GM23338 (cell line): Measurements from ENCODE around the gene MUC13. TPM values are rescaled to one million over a fixed set of nuclear protein-coding genes. Genes with fewer than 3 reads are reported as not detected.

ENCODE experiments used
- ATAC-seq: fragments of 200-7000 bp; cut with Tn5 transposase; 3 replicates; pipeline ENCODE4 v1.9.1; 2020
- DNase-seq: peaks from one replicate; pipeline ENCODE4 v3.0.0-alpha.2; 2015; ENCODE audit warnings: low spot score
- H2AFZ ChIP-seq: fragments of 200-600 bp; sonication (generic); 2 replicates; pipeline ENCODE4 v1.8.0; 2016; ENCODE audit warnings: antibody characterized with exemption, mild to moderate bottlenecking, moderate library complexity
- H3F3A ChIP-seq: fragments of 200-600 bp; sonication (generic); replicated peaks from 2 replicates; pipeline ENCODE4 v1.8.0; 2017; ENCODE audit warnings: antibody characterized with exemption, mixed run types, low read depth
- H3K27ac ChIP-seq: fragments of 200-600 bp; sonication (generic); 2 replicates; pipeline ENCODE4 v1.6.1; 2016; ENCODE audit warnings: low read depth
- H3K27me3 ChIP-seq: fragments of 200-600 bp; sonication (generic); 2 replicates; pipeline ENCODE4 v1.8.0; 2016; ENCODE audit warnings: mild to moderate bottlenecking, mixed run types, moderate library complexity; ENCODE audit not compliant: insufficient read depth
- H3K36me3 ChIP-seq: fragments of 200-600 bp; sonication (generic); 2 replicates; pipeline ENCODE4 v1.8.0; 2016; ENCODE audit warnings: mild to moderate bottlenecking; ENCODE audit not compliant: insufficient read depth
- H3K4me1 ChIP-seq: fragments of 200-600 bp; sonication (generic); 2 replicates; pipeline ENCODE4 v1.8.0; 2016; ENCODE audit warnings: mild to moderate bottlenecking, moderate library complexity; ENCODE audit not compliant: insufficient read depth
- H3K4me2 ChIP-seq: fragments of 200-600 bp; sonication (generic); 2 replicates; pipeline ENCODE4 v1.7.1; 2017; ENCODE audit warnings: mixed run types
- H3K4me3 ChIP-seq: fragments of 200-600 bp; sonication (generic); 2 replicates; pipeline ENCODE4 v1.6.1; 2016; ENCODE audit warnings: mixed run types
- H3K79me2 ChIP-seq: fragments of 200-600 bp; sonication (generic); replicated peaks from 2 replicates; pipeline ENCODE4 v1.8.0; 2017; ENCODE audit warnings: mild to moderate bottlenecking; ENCODE audit not compliant: insufficient read depth
- H3K9me2 ChIP-seq: fragments of 200-600 bp; sonication (generic); 2 replicates; pipeline ENCODE4 v1.8.0; 2017; ENCODE audit not compliant: insufficient read depth
- H4K20me1 ChIP-seq: fragments of 200-600 bp; sonication (generic); replicated peaks from 2 replicates; pipeline ENCODE4 v1.8.0; 2017; ENCODE audit warnings: mild to moderate bottlenecking; ENCODE audit not compliant: insufficient read depth
- H3K27ac Mint-ChIP-seq: 2 replicates; pipeline ENCODE4 v1.8.0; 2020; ENCODE audit warnings: inconsistent platforms, mild to moderate bottlenecking, moderate library complexity, mixed read lengths
- H3K27me3 Mint-ChIP-seq: 3 replicates; pipeline ENCODE4 v1.8.0; 2022; ENCODE audit warnings: low read depth, mild to moderate bottlenecking, moderate library complexity, mixed read lengths, inconsistent platforms; ENCODE audit not compliant: insufficient read depth, poor library complexity
- H3K36me3 Mint-ChIP-seq: 3 replicates; pipeline ENCODE4 v1.8.0; 2021; ENCODE audit warnings: low read depth, mild to moderate bottlenecking, inconsistent platforms, moderate library complexity, mixed read lengths
- H3K4me1 Mint-ChIP-seq: 3 replicates; pipeline ENCODE4 v1.8.0; 2020; ENCODE audit warnings: mild to moderate bottlenecking, inconsistent platforms, mixed read lengths
- H3K4me3 Mint-ChIP-seq: 3 replicates; pipeline ENCODE4 v1.8.0; 2021; ENCODE audit warnings: moderate library complexity, mild to moderate bottlenecking, inconsistent platforms, mixed read lengths
- H3K9me3 Mint-ChIP-seq: 3 replicates; pipeline ENCODE4 v1.8.0; 2020; ENCODE audit warnings: moderate library complexity, mild to moderate bottlenecking, inconsistent platforms, mixed read lengths
- CREB1 ChIP-seq: fragments of 250-450 bp; sonication (Bioruptor Pico); IDR thresholded peaks from 2 replicates; pipeline ENCODE4 v1.5.0; 2020; ENCODE audit warnings: low read depth, mild to moderate bottlenecking, moderate library complexity
- EZH2 ChIP-seq: fragments of 200-600 bp; sonication (generic); IDR thresholded peaks from one replicate; pipeline ENCODE4 v1.8.0; 2017; ENCODE audit warnings: antibody characterized with exemption, mild to moderate bottlenecking, low read depth; ENCODE audit not compliant: unreplicated experiment
- EZH2phosphoT487 ChIP-seq: fragments of 200-600 bp; sonication (generic); IDR thresholded peaks from one replicate; pipeline ENCODE4 v1.8.1; 2018; ENCODE audit warnings: antibody characterized with exemption; ENCODE audit not compliant: unreplicated experiment
- JUNB ChIP-seq: IDR thresholded peaks from one replicate; pipeline ENCODE4 v1.6.1; 2016; ENCODE audit warnings: antibody characterized with exemption; ENCODE audit not compliant: unreplicated experiment
- NANOG ChIP-seq: IDR thresholded peaks from 2 replicates; pipeline ENCODE4 v1.6.1; 2016; ENCODE audit warnings: antibody characterized with exemption, borderline replicate concordance
- POLR2AphosphoS5 ChIP-seq: IDR thresholded peaks from 2 replicates; pipeline ENCODE4 v1.6.1; 2016; ENCODE audit warnings: antibody characterized with exemption, low read depth
- ZNF114 ChIP-seq: fragments of 250-450 bp; sonication (Bioruptor Pico); IDR thresholded peaks from 2 replicates; pipeline ENCODE4 v1.5.0; 2020; ENCODE audit warnings: mild to moderate bottlenecking, moderate library complexity
- ZNF331 ChIP-seq: fragments of 250-450 bp; sonication (Bioruptor Pico); IDR thresholded peaks from 2 replicates; pipeline ENCODE4 v1.5.0; 2020; ENCODE audit warnings: low read depth, mild to moderate bottlenecking, moderate library complexity
- polyA plus RNA-seq: library from polyadenylated mRNA; unstranded; fragments of >200 nt; fragmentation: Nextera tagmentation; extraction: Ambion mirVana; gene quantifications from 2 replicates; pipeline ENCODE4 v1.2.1, GENCODE V29; 2016
- total RNA-seq: library from RNA; depleted of rRNA; stranded (reverse); fragments of >200 nt; shearing (Covaris generic); gene quantifications from 2 replicates; pipeline ENCODE4 v1.2.3, GENCODE V29; 2014
- TF ChIP-seq, protein P1 (sequence below): fragments of 250-450 bp; sonication (Bioruptor Pico); IDR thresholded peaks from 2 replicates; pipeline ENCODE4 v1.5.0; 2020; ENCODE audit warnings: mild to moderate bottlenecking, moderate library complexity
- TF ChIP-seq, protein P2 (sequence below), 2 experiments: fragments of 200-600 bp in 1 of 2; sonication (generic) in 1 of 2; conservative IDR thresholded peaks; 2 replicates each; pipeline versions ENCODE4 v1.5.1 to v1.6.1; 2016 to 2017; ENCODE audit warnings: antibody characterized with exemption in 2 of 2, low read depth in 2 of 2, mild to moderate bottlenecking in 2 of 2, moderate library complexity in 1 of 2
- TF ChIP-seq, protein P3 (sequence below): IDR thresholded peaks from one replicate; pipeline ENCODE4 v1.6.1; 2018; ENCODE audit warnings: antibody characterized with exemption; ENCODE audit not compliant: unreplicated experiment
- TF ChIP-seq, protein P4 (sequence below): IDR thresholded peaks from 2 replicates; pipeline ENCODE4 v1.6.1; 2016; ENCODE audit warnings: antibody characterized with exemption

Gene MUC13
- total and polyA plus RNA-seq, 2 experiments from 2014 or later = not detected

DNA sequence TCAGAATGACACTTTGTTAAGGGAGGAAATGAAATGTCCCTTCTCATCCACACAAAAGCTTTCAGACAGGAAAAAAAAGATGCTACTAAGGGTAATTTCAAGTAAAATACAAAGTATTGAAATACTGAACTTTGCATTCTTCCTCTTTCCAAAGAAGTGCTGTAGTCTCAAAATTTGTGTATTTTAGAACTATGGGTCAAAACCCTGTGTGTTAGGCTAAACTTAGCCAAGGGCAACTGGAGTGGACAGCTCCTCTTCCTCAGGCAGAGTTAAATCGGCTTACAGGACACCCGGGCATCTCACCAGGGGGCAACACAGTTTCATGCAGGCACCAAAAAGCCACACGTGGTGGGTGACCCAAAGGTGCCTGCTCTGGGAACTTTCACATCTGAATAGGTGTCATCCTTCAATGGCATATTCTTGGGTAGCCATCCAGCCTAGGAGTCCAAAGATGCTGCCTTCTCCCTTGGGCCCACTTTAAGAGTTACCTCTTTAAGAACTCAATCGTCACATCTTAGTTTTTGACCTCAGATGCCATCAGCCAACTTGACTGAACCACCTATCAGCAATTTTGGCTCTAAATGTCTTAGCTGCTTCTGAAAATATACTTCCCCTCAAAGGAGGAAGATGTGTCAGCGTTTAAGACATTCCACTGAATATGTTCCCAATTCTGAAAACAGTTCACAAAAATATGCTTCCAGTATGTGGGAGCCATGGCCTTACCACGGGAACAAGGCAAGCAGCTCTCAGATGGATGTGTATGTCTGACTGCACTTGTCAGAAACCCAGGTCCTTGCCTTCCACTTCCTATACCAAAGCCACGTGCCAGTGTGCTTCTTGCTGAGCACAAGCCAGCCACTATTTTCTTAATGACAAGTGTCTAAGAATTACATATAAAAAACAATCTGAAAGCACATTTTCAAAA is 32.2 kb upstream of the MUC13 start (continued):
- TF ChIP-seq, protein P1, sequence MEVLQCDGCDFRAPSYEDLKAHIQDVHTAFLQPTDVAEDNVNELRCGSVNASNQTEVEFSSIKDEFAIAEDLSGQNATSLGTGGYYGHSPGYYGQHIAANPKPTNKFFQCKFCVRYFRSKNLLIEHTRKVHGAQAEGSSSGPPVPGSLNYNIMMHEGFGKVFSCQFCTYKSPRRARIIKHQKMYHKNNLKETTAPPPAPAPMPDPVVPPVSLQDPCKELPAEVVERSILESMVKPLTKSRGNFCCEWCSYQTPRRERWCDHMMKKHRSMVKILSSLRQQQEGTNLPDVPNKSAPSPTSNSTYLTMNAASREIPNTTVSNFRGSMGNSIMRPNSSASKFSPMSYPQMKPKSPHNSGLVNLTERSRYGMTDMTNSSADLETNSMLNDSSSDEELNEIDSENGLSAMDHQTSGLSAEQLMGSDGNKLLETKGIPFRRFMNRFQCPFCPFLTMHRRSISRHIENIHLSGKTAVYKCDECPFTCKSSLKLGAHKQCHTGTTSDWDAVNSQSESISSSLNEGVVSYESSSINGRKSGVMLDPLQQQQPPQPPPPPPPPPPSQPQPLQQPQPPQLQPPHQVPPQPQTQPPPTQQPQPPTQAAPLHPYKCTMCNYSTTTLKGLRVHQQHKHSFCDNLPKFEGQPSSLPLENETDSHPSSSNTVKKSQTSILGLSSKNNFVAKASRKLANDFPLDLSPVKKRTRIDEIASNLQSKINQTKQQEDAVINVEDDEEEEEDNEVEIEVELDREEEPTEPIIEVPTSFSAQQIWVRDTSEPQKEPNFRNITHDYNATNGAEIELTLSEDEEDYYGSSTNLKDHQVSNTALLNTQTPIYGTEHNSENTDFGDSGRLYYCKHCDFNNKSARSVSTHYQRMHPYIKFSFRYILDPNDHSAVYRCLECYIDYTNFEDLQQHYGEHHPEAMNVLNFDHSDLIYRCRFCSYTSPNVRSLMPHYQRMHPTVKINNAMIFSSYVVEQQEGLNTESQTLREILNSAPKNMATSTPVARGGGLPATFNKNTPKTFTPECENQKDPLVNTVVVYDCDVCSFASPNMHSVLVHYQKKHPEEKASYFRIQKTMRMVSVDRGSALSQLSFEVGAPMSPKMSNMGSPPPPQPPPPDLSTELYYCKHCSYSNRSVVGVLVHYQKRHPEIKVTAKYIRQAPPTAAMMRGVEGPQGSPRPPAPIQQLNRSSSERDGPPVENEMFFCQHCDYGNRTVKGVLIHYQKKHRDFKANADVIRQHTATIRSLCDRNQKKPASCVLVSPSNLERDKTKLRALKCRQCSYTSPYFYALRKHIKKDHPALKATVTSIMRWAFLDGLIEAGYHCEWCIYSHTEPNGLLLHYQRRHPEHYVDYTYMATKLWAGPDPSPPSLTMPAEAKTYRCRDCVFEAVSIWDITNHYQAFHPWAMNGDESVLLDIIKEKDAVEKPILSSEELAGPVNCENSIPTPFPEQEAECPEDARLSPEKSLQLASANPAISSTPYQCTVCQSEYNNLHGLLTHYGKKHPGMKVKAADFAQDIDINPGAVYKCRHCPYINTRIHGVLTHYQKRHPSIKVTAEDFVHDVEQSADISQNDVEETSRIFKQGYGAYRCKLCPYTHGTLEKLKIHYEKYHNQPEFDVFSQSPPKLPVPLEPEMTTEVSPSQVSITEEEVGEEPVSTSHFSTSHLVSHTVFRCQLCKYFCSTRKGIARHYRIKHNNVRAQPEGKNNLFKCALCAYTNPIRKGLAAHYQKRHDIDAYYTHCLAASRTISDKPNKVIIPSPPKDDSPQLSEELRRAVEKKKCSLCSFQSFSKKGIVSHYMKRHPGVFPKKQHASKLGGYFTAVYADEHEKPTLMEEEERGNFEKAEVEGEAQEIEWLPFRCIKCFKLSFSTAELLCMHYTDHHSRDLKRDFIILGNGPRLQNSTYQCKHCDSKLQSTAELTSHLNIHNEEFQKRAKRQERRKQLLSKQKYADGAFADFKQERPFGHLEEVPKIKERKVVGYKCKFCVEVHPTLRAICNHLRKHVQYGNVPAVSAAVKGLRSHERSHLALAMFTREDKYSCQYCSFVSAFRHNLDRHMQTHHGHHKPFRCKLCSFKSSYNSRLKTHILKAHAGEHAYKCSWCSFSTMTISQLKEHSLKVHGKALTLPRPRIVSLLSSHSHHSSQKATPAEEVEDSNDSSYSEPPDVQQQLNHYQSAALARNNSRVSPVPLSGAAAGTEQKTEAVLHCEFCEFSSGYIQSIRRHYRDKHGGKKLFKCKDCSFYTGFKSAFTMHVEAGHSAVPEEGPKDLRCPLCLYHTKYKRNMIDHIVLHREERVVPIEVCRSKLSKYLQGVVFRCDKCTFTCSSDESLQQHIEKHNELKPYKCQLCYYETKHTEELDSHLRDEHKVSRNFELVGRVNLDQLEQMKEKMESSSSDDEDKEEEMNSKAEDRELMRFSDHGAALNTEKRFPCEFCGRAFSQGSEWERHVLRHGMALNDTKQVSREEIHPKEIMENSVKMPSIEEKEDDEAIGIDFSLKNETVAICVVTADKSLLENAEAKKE (CRISPR knock-in tag) = no peak

DNA sequence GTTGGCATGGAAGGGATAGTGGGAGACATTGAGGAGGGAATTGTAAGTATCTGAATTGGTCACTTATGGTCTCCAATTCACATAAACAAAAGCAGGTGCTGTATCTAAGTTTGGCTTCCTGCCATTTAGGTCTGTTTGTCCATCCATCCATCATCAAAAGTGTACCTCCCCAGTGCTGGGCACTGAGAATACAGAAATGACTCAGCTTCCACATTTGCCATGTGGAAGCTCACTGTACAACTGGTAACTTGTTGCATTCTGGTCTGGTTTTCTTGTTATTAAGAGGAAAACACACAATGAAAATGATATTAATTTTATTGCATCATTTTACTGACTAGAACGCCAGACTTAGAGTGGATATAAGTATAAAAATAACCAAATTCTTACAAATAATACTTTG is 30.9 kb upstream of the MUC13 start:
- Histone ChIP-seq H3K36me3 (no peaks in the 10 kb centered on the region), H3K27me3 (no peaks in the 10 kb centered on the region), H4K20me1 (no peaks in the 10 kb centered on the region), H3K27ac (no peak overlapping the region), H3F3A (no peaks in the 10 kb centered on the region), H3K79me2 (no peaks in the 10 kb centered on the region), H3K9me2 (no peaks in the 10 kb centered on the region), H2AFZ (no peak overlapping the region), H3K4me3 (no peak overlapping the region), H3K4me1 (no peaks in the 10 kb centered on the region), H3K4me2 (no peak overlapping the region)
- Mint-ChIP-seq H3K27ac (no peak overlapping the region), H3K4me1 (no peaks in the 10 kb centered on the region), H3K9me3 (no peaks in the 10 kb centered on the region), H3K27me3 (peaks cover under 1% of the 10 kb centered on the region), H3K4me3 (no peak overlapping the region), H3K36me3 (no peaks in the 10 kb centered on the region; the same call in 2 of the 3 replicates)
- DNase-seq = no peak
- TF ChIP-seq ZNF114 (CRISPR knock-in tag) = no peak
- TF ChIP-seq, protein P2, sequence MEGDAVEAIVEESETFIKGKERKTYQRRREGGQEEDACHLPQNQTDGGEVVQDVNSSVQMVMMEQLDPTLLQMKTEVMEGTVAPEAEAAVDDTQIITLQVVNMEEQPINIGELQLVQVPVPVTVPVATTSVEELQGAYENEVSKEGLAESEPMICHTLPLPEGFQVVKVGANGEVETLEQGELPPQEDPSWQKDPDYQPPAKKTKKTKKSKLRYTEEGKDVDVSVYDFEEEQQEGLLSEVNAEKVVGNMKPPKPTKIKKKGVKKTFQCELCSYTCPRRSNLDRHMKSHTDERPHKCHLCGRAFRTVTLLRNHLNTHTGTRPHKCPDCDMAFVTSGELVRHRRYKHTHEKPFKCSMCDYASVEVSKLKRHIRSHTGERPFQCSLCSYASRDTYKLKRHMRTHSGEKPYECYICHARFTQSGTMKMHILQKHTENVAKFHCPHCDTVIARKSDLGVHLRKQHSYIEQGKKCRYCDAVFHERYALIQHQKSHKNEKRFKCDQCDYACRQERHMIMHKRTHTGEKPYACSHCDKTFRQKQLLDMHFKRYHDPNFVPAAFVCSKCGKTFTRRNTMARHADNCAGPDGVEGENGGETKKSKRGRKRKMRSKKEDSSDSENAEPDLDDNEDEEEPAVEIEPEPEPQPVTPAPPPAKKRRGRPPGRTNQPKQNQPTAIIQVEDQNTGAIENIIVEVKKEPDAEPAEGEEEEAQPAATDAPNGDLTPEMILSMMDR (conservative IDR thresholded peaks at IDR 0.05; ENCODE audit: low read depth in 2 of 2) = no peak
- TF ChIP-seq EZH2phosphoT487 = no peak
- TF ChIP-seq POLR2AphosphoS5 = no peak
- no peak for TF ChIP-seq JUNB
- TF ChIP-seq, protein P3, sequence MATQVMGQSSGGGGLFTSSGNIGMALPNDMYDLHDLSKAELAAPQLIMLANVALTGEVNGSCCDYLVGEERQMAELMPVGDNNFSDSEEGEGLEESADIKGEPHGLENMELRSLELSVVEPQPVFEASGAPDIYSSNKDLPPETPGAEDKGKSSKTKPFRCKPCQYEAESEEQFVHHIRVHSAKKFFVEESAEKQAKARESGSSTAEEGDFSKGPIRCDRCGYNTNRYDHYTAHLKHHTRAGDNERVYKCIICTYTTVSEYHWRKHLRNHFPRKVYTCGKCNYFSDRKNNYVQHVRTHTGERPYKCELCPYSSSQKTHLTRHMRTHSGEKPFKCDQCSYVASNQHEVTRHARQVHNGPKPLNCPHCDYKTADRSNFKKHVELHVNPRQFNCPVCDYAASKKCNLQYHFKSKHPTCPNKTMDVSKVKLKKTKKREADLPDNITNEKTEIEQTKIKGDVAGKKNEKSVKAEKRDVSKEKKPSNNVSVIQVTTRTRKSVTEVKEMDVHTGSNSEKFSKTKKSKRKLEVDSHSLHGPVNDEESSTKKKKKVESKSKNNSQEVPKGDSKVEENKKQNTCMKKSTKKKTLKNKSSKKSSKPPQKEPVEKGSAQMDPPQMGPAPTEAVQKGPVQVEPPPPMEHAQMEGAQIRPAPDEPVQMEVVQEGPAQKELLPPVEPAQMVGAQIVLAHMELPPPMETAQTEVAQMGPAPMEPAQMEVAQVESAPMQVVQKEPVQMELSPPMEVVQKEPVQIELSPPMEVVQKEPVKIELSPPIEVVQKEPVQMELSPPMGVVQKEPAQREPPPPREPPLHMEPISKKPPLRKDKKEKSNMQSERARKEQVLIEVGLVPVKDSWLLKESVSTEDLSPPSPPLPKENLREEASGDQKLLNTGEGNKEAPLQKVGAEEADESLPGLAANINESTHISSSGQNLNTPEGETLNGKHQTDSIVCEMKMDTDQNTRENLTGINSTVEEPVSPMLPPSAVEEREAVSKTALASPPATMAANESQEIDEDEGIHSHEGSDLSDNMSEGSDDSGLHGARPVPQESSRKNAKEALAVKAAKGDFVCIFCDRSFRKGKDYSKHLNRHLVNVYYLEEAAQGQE = no peak
- no peak for TF ChIP-seq CREB1
- no peak for TF ChIP-seq EZH2
- no peak for TF ChIP-seq ZNF331
- TF ChIP-seq, protein P4, sequence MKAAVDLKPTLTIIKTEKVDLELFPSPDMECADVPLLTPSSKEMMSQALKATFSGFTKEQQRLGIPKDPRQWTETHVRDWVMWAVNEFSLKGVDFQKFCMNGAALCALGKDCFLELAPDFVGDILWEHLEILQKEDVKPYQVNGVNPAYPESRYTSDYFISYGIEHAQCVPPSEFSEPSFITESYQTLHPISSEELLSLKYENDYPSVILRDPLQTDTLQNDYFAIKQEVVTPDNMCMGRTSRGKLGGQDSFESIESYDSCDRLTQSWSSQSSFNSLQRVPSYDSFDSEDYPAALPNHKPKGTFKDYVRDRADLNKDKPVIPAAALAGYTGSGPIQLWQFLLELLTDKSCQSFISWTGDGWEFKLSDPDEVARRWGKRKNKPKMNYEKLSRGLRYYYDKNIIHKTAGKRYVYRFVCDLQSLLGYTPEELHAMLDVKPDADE = no peak
- no peak for TF ChIP-seq NANOG
- ATAC-seq = no peak
